DND-41 (cell line): ENCODE data around the gene AMOT.

Experiments used
- ATAC-seq: fragments of 200-7000 bp; cut with Tn5 transposase; 3 replicates; pipeline ENCODE4 v1.9.1; 2021; ENCODE audit warnings: low read depth; ENCODE audit not compliant: insufficient read depth
- DNase-seq: peaks from one replicate; pipeline ENCODE4 v3.0.0-alpha.2; 2020
- H2AFZ ChIP-seq: 2 replicates; pipeline ENCODE4 v1.6.0; 2012; ENCODE audit warnings: low read depth, low read length
- H3K27ac ChIP-seq: 2 replicates; pipeline ENCODE4 v1.5.1; 2012; ENCODE audit warnings: low read length, inconsistent platforms
- H3K27me3 ChIP-seq: fragments of 200-600 bp; sonication (generic); 2 replicates; pipeline ENCODE4 v1.6.0; 2012; ENCODE audit warnings: low read length, mild to moderate bottlenecking, inconsistent platforms; ENCODE audit not compliant: insufficient read depth, poor library complexity
- H3K36me3 ChIP-seq: 2 replicates; pipeline ENCODE4 v1.5.1; 2012; ENCODE audit warnings: low read length, inconsistent platforms; ENCODE audit not compliant: insufficient read depth
- H3K4me1 ChIP-seq: 2 replicates; pipeline ENCODE4 v1.5.1; 2012; ENCODE audit warnings: mild to moderate bottlenecking, low read length; ENCODE audit not compliant: insufficient read depth
- H3K4me2 ChIP-seq: 2 replicates; pipeline ENCODE4 v1.6.0; 2012; ENCODE audit warnings: mild to moderate bottlenecking, moderate library complexity, low read length, inconsistent platforms; ENCODE audit not compliant: insufficient read depth
- H3K4me3 ChIP-seq, 2 experiments: fragments of 200-600 bp in 1 of 2; shearing (Covaris generic) in 1 of 2; 2 replicates each; pipeline ENCODE4 v1.5.1; 2012 to 2016; ENCODE audit warnings: inconsistent platforms in 2 of 2, low read length in 2 of 2, mild to moderate bottlenecking in 2 of 2, low read depth in 1 of 2, moderate library complexity in 1 of 2
- H3K79me2 ChIP-seq: 2 replicates; pipeline ENCODE4 v1.6.0; 2012; ENCODE audit warnings: low read length, inconsistent platforms; ENCODE audit not compliant: insufficient read depth
- H3K9ac ChIP-seq: 2 replicates; pipeline ENCODE4 v1.6.0; 2012; ENCODE audit warnings: low read depth, mild to moderate bottlenecking, inconsistent platforms, low read length, moderate library complexity
- H3K9me3 ChIP-seq: 2 replicates; pipeline ENCODE4 v1.5.1; 2012; ENCODE audit warnings: low read length, moderate library complexity, mild to moderate bottlenecking, inconsistent platforms; ENCODE audit not compliant: insufficient read depth, severe bottlenecking
- H4K20me1 ChIP-seq: 2 replicates; pipeline ENCODE4 v1.6.0; 2012; ENCODE audit warnings: low read length; ENCODE audit not compliant: insufficient read depth
- EZH2 ChIP-seq: IDR thresholded peaks from 3 replicates; pipeline ENCODE4 v1.6.1; 2012; ENCODE audit warnings: borderline replicate concordance, low read depth, mild to moderate bottlenecking, moderate library complexity, low read length, inconsistent platforms; ENCODE audit not compliant: severe bottlenecking
- TF ChIP-seq, protein P1 (sequence below): IDR thresholded peaks from 2 replicates; pipeline ENCODE4 v1.5.1; 2012; ENCODE audit warnings: borderline replicate concordance, low read length, moderate library complexity, mild to moderate bottlenecking; ENCODE audit not compliant: poor library complexity, severe bottlenecking; ENCODE audit errors: extremely low read depth

AMOT gene

DNA sequence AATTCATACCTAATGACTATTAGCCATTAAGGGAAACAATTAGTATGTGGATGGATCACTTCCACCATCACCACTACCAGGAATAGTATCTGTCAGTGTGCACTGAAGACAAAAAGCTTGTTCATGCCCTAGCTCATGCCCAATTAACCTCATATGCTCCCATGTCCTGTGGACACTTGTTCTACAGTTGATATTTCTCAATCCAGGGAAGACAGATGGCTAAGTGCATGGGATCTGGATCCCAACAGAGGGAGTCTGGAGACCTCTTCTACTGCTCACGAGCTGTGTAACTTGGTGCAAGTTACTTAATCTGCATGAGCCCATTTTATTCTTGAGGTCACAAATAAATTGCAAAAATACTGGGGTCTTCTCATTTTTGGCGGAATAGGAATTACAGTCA lies 23.7 kb downstream of the AMOT start:
- Histone ChIP-seq H4K20me1 (no peaks in the 10 kb centered on the region), H3K9ac (no peak overlapping the region), H3K9me3 (no peaks in the 10 kb centered on the region), H3K4me1 (0 out of 2 replicates have a peak, but pooled peaks cover 6% of the 10 kb centered on the region), H3K36me3 (no peaks in the 10 kb centered on the region), H2AFZ (no peak overlapping the region), H3K4me2 (no peak overlapping the region), H3K4me3 (no peak overlapping the region), H3K79me2 (no peaks in the 10 kb centered on the region), H3K27ac (no peak overlapping the region), H3K27me3 (no peaks in the 10 kb centered on the region)
- TF ChIP-seq, protein P1, sequence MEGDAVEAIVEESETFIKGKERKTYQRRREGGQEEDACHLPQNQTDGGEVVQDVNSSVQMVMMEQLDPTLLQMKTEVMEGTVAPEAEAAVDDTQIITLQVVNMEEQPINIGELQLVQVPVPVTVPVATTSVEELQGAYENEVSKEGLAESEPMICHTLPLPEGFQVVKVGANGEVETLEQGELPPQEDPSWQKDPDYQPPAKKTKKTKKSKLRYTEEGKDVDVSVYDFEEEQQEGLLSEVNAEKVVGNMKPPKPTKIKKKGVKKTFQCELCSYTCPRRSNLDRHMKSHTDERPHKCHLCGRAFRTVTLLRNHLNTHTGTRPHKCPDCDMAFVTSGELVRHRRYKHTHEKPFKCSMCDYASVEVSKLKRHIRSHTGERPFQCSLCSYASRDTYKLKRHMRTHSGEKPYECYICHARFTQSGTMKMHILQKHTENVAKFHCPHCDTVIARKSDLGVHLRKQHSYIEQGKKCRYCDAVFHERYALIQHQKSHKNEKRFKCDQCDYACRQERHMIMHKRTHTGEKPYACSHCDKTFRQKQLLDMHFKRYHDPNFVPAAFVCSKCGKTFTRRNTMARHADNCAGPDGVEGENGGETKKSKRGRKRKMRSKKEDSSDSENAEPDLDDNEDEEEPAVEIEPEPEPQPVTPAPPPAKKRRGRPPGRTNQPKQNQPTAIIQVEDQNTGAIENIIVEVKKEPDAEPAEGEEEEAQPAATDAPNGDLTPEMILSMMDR = no peak
- TF ChIP-seq EZH2 = no peak
- ATAC-seq (no peak), DNase-seq (no peak)

DNA sequence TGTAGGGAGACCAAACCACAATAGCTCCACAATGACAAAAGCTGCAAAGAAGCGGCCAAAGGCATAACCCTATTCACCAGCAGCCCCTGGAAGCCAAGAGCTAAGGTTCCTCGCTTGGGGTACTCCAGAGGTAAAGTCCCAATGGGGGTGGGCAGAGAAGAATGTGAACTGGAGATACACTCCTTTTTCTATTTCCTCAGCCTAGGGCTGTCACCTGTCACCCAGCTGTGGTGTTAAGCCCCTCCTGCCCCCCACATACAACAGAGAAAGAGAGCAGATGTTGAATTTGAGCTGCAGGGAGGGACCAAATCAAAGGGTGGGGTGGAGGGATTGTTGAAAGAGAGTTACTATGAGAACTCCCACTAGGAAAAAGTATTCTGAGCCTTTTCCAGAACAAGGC lies 26.1 kb downstream of the AMOT start:
- Histone ChIP-seq H3K4me2 (no peak overlapping the region), H3K4me1 (no peaks in the 10 kb centered on the region), H3K9ac (no peak overlapping the region), H3K27ac (no peak overlapping the region), H3K4me3 (no peak overlapping the region), H3K79me2 (no peaks in the 10 kb centered on the region), H3K9me3 (no peaks in the 10 kb centered on the region), H4K20me1 (no peaks in the 10 kb centered on the region), H3K27me3 (no peaks in the 10 kb centered on the region), H3K36me3 (peaks cover 8% of the 10 kb centered on the region; the same call in 1 of the 2 replicates), H2AFZ (no peak overlapping the region)
- TF ChIP-seq, protein P1 = no peak
- no peak for TF ChIP-seq EZH2
- DNase-seq (no peak), ATAC-seq (no peak)

- H2AFZ ChIP-seq = no peak overlapping the region
- ATAC-seq (no peak), DNase-seq (no peak)
- no peak overlapping the region for H3K27ac ChIP-seq
- H3K4me2 ChIP-seq = no peak overlapping the region
- H3K4me3 ChIP-seq = no peak overlapping the region
- TF ChIP-seq, protein P1 = no peak
- no peak for TF ChIP-seq EZH2
- H3K9ac ChIP-seq = no peak overlapping the region
- no peaks in the 10 kb centered on the region for H3K9me3 ChIP-seq
- H3K79me2 ChIP-seq = no peaks in the 10 kb centered on the region
- H3K4me1 ChIP-seq = no peaks in the 10 kb centered on the region
- no peaks in the 10 kb centered on the region for H3K27me3 ChIP-seq
- H4K20me1 ChIP-seq = no peaks in the 10 kb centered on the region
- H3K36me3 ChIP-seq = peaks cover 8% of the 10 kb centered on the region; the same call in 1 of the 2 replicates
Measured at GRCh38 chrX:112812741-112813140, 27.9 kb downstream of the AMOT start.
